Keratinocyte (primary cell): Measurements from ENCODE around the gene EFEMP1.
"Not testable (repeated sequence)": the region's sequence is repeated elsewhere in the genome, so short reads cannot be mapped to it uniquely, and the experiment has no call there.

Experiments
- EZH2 ChIP-seq: IDR thresholded peaks from one replicate; pipeline ENCODE4 v1.6.1; 2012; ENCODE audit warnings: inconsistent platforms, mild to moderate bottlenecking, low read length, moderate library complexity
- TF ChIP-seq, protein P1 (sequence below), 3 experiments: IDR thresholded peaks in 1 of 3; conservative IDR thresholded peaks in 1 of 3; optimal IDR thresholded peaks in 1 of 3; 2 replicates in 2 of 3; 3 replicates in 1 of 3; pipeline versions ENCODE3 to v1.5.1; 2011; ENCODE audit warnings: low read length in 3 of 3, mild to moderate bottlenecking in 3 of 3, moderate library complexity in 2 of 3, control low read depth in 1 of 3, inconsistent platforms in 1 of 3; ENCODE audit not compliant: insufficient read depth in 2 of 3; ENCODE audit errors: extremely low read depth in 1 of 3

DNA sequence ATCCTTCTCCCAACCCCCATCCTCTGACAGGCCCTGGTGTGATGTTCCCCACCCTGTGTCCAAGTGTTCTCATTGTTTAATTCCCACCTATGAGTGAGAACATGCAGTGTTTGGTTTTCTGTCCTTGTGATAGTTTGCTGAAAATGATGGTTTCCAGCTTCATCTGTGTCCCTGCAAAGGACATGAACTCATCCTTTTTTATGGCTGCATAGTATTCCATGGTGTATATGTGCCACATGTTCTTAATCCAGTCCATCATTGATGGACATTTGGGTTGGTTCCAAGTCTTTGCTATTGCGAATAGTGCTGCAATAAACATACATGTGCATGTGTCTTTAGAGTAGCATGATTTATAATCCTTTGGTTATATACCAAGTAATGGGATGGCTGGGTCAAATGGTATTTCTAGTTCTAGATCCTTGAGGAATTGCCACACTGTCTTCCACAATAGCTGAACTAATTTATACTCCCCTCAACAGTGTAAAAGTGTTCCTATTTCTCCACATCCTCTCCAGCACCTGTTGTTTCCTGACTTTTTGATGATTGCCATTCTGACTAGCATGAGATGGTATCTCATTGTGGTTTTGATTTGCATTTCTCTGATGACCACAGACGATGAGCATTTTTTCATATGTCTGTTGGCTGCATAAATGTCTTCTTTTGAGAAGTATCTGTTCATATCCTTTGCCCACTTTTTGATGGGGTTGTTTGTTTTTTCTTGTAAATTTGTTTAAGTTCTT is 91.7 kb downstream of the EFEMP1 start:
- TF ChIP-seq, protein P1, sequence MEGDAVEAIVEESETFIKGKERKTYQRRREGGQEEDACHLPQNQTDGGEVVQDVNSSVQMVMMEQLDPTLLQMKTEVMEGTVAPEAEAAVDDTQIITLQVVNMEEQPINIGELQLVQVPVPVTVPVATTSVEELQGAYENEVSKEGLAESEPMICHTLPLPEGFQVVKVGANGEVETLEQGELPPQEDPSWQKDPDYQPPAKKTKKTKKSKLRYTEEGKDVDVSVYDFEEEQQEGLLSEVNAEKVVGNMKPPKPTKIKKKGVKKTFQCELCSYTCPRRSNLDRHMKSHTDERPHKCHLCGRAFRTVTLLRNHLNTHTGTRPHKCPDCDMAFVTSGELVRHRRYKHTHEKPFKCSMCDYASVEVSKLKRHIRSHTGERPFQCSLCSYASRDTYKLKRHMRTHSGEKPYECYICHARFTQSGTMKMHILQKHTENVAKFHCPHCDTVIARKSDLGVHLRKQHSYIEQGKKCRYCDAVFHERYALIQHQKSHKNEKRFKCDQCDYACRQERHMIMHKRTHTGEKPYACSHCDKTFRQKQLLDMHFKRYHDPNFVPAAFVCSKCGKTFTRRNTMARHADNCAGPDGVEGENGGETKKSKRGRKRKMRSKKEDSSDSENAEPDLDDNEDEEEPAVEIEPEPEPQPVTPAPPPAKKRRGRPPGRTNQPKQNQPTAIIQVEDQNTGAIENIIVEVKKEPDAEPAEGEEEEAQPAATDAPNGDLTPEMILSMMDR (optimal IDR thresholded peaks at IDR 0.05 in 1 of 3, IDR thresholded peaks at IDR 0.05 in 1 of 3, conservative IDR thresholded peaks at IDR 0.05 in 1 of 3; ENCODE audit: extremely low read depth in 1 of 3, insufficient read depth in 2 of 3, low read length in 3 of 3) = not testable (repeated sequence)
- not testable (repeated sequence) for TF ChIP-seq EZH2
